ENCODE results near the gene ANKRD18B.
"Not testable (repeated sequence)": the region's sequence is repeated elsewhere in the genome, so short reads cannot be mapped to it uniquely, and the experiment has no call there.

GRCh38 chr9:33604249-33604648, 80.2 kb downstream of the ANKRD18B start:
- not testable (repeated sequence) for TF ChIP-seq CTCF (IDR thresholded peaks at IDR 0.05 in 8 of 11, conservative IDR thresholded peaks at IDR 0.05 in 3 of 11); POLR2A (IDR thresholded peaks at IDR 0.05); POLR2AphosphoS5 (IDR thresholded peaks at IDR 0.05)

All from spleen (tissue), 7 donors.